ENCODE data around the gene MAGI2. TPM values are rescaled to one million over a fixed set of nuclear protein-coding genes. Genes with fewer than 3 reads are reported as not detected.

MAGI2 gene
- total RNA-seq, 1 donor from 2014 or later: 11.4 TPM

DNA sequence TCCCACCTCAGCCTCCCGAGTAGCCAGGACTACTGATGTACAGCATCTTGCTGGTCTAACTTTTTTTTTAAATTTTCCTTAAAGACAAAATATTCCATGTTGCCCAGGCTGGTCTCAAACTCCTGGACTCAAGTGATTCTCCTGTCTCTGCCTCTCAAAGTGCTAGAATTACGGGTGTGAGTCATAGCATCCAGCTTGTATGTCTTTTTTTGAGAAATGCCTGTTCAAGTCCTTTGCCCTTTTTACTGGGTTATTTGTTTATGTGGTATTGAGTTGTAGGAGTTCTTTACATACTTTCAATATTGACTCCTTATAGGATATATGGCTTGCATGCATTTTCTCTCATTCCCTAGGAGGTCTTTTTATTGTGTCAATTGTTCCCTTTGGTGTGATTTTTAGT lies 486.4 kb downstream of the MAGI2 start:
- no peak overlapping the region for H3K4me3 Mint-ChIP-seq (ENCODE audit: low read depth)
- TF ChIP-seq, protein P1, sequence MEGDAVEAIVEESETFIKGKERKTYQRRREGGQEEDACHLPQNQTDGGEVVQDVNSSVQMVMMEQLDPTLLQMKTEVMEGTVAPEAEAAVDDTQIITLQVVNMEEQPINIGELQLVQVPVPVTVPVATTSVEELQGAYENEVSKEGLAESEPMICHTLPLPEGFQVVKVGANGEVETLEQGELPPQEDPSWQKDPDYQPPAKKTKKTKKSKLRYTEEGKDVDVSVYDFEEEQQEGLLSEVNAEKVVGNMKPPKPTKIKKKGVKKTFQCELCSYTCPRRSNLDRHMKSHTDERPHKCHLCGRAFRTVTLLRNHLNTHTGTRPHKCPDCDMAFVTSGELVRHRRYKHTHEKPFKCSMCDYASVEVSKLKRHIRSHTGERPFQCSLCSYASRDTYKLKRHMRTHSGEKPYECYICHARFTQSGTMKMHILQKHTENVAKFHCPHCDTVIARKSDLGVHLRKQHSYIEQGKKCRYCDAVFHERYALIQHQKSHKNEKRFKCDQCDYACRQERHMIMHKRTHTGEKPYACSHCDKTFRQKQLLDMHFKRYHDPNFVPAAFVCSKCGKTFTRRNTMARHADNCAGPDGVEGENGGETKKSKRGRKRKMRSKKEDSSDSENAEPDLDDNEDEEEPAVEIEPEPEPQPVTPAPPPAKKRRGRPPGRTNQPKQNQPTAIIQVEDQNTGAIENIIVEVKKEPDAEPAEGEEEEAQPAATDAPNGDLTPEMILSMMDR (IDR thresholded peaks at IDR 0.05; ENCODE audit: unreplicated experiment): no peak

DNA sequence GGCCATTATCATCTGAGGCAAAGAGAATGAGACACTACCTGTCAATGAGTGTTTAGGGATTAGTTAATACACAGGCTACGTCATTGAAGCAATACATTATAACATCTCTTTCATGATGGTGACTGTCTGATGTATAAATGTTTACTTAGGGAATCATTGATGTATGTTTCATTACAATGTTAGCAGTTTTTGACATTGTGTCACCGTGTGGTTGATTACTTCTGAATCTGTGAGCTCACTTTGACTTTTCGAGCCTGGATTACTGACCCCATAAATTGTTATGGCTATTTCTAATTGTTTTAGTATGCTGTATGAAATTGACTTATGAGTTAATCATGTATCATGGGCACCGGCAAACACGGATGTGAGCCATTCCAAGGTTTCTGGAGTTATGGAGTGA lies 494.0 kb downstream of the MAGI2 start:
- TF ChIP-seq, protein P1 (IDR thresholded peaks at IDR 0.05; ENCODE audit: unreplicated experiment): no peak
- Mint-ChIP-seq H3K4me3 (ENCODE audit: low read depth) (no peak overlapping the region), H3K4me1 (ENCODE audit: low read depth) (peaks cover 2% of the 10 kb centered on the region), H3K27me3 (no peaks in the 10 kb centered on the region), H3K27ac (no peak overlapping the region), H3K36me3 (ENCODE audit: insufficient read depth) (no peaks in the 10 kb centered on the region), H3K9me3 (ENCODE audit: low read depth) (no peaks in the 10 kb centered on the region)
- no peak for DNase-seq (ENCODE audit: low spot score, unreplicated experiment)

More for the DNA sequence above, 486.4 kb downstream of the MAGI2 start:
- Mint-ChIP-seq H3K36me3 (ENCODE audit: insufficient read depth) (no peaks in the 10 kb centered on the region), H3K27me3 (no peaks in the 10 kb centered on the region), H3K9me3 (ENCODE audit: low read depth) (peaks cover 4% of the 10 kb centered on the region), H3K27ac (no peak overlapping the region), H3K4me1 (ENCODE audit: low read depth) (no peaks in the 10 kb centered on the region)
- no peak for DNase-seq (ENCODE audit: low spot score, unreplicated experiment)

DNA sequence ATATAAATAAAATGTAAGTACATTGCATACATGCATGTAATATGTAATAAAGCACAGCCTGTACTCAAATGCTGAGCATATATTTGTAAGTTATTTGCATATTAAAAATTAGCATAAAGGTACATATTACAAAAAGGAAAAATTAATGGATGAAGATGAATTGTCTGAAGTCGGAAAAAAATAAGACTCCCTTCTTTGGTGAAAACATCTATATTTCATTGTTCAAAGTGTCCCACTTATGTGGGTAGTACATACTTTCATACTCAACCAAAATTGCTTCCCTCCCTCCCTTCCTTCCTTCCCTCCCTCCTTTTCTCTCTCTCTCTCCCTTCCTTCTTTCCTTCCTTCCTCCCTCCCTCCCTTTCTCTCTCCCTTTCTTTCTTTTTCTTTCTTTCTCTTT lies 498.1 kb downstream of the MAGI2 start:
- H3K27ac Mint-ChIP-seq: no peak overlapping the region
- TF ChIP-seq, protein P1 (IDR thresholded peaks at IDR 0.05; ENCODE audit: unreplicated experiment): no peak

DNA sequence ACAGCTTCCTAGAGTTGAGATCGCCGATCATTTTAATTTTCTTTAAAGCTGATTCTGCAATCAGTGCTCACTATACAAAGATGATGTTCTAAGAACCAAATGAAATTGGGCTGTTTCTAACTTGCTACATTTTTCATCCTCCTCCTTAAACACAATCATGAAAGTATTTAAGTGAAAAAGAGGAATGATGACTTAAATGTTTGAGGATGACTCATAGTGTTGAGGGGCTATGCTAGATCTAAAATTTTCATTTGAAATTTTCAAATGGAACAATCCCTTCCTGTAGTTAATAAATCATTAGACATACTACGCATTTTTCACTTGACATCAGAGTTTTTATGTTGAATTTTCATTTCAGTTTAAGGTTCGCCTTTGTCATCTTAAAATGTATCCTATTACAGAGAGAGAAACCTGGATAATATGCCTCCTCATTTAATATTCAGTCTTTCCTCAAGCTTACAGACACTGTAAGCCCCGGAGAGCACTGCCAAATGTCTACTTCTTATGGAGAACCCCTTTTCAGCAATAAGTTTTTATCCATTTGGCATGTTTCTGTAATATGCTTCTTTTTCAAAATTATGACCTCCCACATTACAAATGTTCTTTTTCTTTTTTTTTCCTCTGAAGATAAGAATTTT lies 499.6 kb downstream of the MAGI2 start:
- TF ChIP-seq, protein P1 (IDR thresholded peaks at IDR 0.05; ENCODE audit: unreplicated experiment): no peak
- H3K4me1 Mint-ChIP-seq (ENCODE audit: low read depth): peaks cover 2% of the 10 kb centered on the region
- H3K27me3 Mint-ChIP-seq: no peaks in the 10 kb centered on the region
- no peak for DNase-seq (ENCODE audit: low spot score, unreplicated experiment)
- no peak overlapping the region for H3K4me3 Mint-ChIP-seq (ENCODE audit: low read depth)
- no peak overlapping the region for H3K27ac Mint-ChIP-seq
- H3K36me3 Mint-ChIP-seq (ENCODE audit: insufficient read depth): no peaks in the 10 kb centered on the region
- H3K9me3 Mint-ChIP-seq (ENCODE audit: low read depth): no peaks in the 10 kb centered on the region

More for the DNA sequence above, 498.1 kb downstream of the MAGI2 start:
- DNase-seq (ENCODE audit: low spot score, unreplicated experiment): no peak
- H3K9me3 Mint-ChIP-seq (ENCODE audit: low read depth): no peaks in the 10 kb centered on the region
- H3K4me3 Mint-ChIP-seq (ENCODE audit: low read depth): no peak overlapping the region
- no peaks in the 10 kb centered on the region for H3K36me3 Mint-ChIP-seq (ENCODE audit: insufficient read depth)
- H3K4me1 Mint-ChIP-seq (ENCODE audit: low read depth): peaks cover 2% of the 10 kb centered on the region
- H3K27me3 Mint-ChIP-seq: no peaks in the 10 kb centered on the region

DNA sequence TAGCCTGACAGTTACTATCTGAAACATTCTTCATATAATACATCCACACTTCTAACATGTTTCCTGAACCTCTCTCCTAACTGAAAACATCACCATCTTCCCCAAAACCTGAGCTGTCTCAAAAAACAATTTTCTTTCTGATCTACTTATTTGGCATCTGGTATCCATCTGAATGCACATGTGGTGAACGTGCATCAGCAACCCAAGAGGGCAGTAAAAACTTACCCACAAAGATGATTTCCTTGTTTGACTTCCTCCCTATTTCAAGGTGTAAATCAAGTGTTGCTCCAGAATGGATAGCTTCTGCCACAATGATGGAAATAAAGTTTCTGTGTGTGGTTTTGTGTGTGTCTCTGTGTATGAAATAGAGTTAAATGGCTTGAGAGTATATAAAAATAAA lies 500.4 kb downstream of the MAGI2 start:
- Mint-ChIP-seq H3K4me1 (ENCODE audit: low read depth) (peaks cover 2% of the 10 kb centered on the region), H3K36me3 (ENCODE audit: insufficient read depth) (no peaks in the 10 kb centered on the region), H3K27ac (no peak overlapping the region), H3K27me3 (no peaks in the 10 kb centered on the region), H3K4me3 (ENCODE audit: low read depth) (no peak overlapping the region), H3K9me3 (ENCODE audit: low read depth) (no peaks in the 10 kb centered on the region)
- DNase-seq (ENCODE audit: low spot score, unreplicated experiment): no peak
- TF ChIP-seq, protein P1 (IDR thresholded peaks at IDR 0.05; ENCODE audit: unreplicated experiment): no peak
